Hepatocyte (in vitro differentiated cells): ENCODE results near the gene JARID2. TPM values are rescaled to one million over a fixed set of nuclear protein-coding genes. Genes with fewer than 3 reads are reported as not detected.
A peak's percentile ranks its signal among the peaks of the same experiment; 100 is the strongest.

Experiments used
- DNase-seq: peaks from one replicate; pipeline ENCODE4 v3.0.0-alpha.2; 2016; ENCODE audit warnings: low spot score
- H2AFZ ChIP-seq: fragments of 200-600 bp; sonication (generic); 2 replicates; pipeline ENCODE4 v1.6.0; 2016; ENCODE audit warnings: antibody characterized with exemption, mild to moderate bottlenecking
- H3K27ac ChIP-seq: fragments of 200-600 bp; sonication (generic); 2 replicates; pipeline ENCODE4 v1.5.1; 2016; ENCODE audit warnings: mild to moderate bottlenecking
- H3K27me3 ChIP-seq: fragments of 200-600 bp; sonication (generic); 2 replicates; pipeline ENCODE4 v1.6.1; 2016
- H3K36me3 ChIP-seq: fragments of 200-600 bp; sonication (generic); replicated peaks from 2 replicates; pipeline ENCODE4 v1.5.1; 2016; ENCODE audit warnings: low read depth; ENCODE audit not compliant: insufficient read depth
- H3K4me1 ChIP-seq: fragments of 200-600 bp; sonication (generic); 2 replicates; pipeline ENCODE4 v1.5.1; 2016; ENCODE audit warnings: mild to moderate bottlenecking, moderate library complexity; ENCODE audit not compliant: insufficient read depth
- H3K4me2 ChIP-seq: fragments of 200-600 bp; sonication (generic); 2 replicates; pipeline ENCODE4 v1.6.0; 2016
- H3K4me3 ChIP-seq: fragments of 200-600 bp; sonication (generic); 2 replicates; pipeline ENCODE4 v1.5.1; 2016; ENCODE audit warnings: mild to moderate bottlenecking
- H3K79me2 ChIP-seq: fragments of 200-600 bp; sonication (generic); 2 replicates; pipeline ENCODE4 v1.6.0; 2017; ENCODE audit warnings: mild to moderate bottlenecking
- H3K9me2 ChIP-seq: fragments of 200-600 bp; sonication (generic); replicated peaks from 2 replicates; pipeline ENCODE4 v1.6.0; 2017; ENCODE audit warnings: mild to moderate bottlenecking; ENCODE audit not compliant: insufficient read depth
- H3K9me3 ChIP-seq: fragments of 200-600 bp; sonication (generic); 2 replicates; pipeline ENCODE4 v1.5.1; 2016; ENCODE audit warnings: low read depth, mild to moderate bottlenecking
- H4K20me1 ChIP-seq: fragments of 200-600 bp; sonication (generic); 2 replicates; pipeline ENCODE4 v1.6.0; 2016; ENCODE audit warnings: mild to moderate bottlenecking; ENCODE audit not compliant: insufficient read depth, poor library complexity, severe bottlenecking
- CTCF ChIP-seq: fragments of 200-600 bp; sonication (generic); IDR thresholded peaks from 2 replicates; pipeline ENCODE4 v1.5.1; 2016; ENCODE audit warnings: antibody characterized with exemption, mild to moderate bottlenecking; ENCODE audit not compliant: poor library complexity
- EZH2 ChIP-seq: fragments of 200-600 bp; sonication (generic); IDR thresholded peaks from 2 replicates; pipeline ENCODE4 v1.6.1; 2016; ENCODE audit warnings: antibody characterized with exemption, mild to moderate bottlenecking, borderline replicate concordance
- EZH2phosphoT487 ChIP-seq: fragments of 200-600 bp; sonication (generic); IDR thresholded peaks from one replicate; pipeline ENCODE4 v1.6.1; 2018; ENCODE audit warnings: antibody characterized with exemption, mild to moderate bottlenecking, low read depth, moderate library complexity; ENCODE audit not compliant: unreplicated experiment, severe bottlenecking
- WGBS: methylation state at CpG from one replicate; pipeline ENCODE4 v1.1.6; 2016; ENCODE audit warnings: low lambda C conversion rate; ENCODE audit errors: missing lambda C conversion rate; 5-methylcytosine and 5-hydroxymethylcytosine counted together
- polyA plus RNA-seq: library from polyadenylated mRNA; unstranded; fragments of >200 nt; fragmentation: Nextera tagmentation; extraction: Ambion mirVana; gene quantifications from 2 replicates; pipeline ENCODE4 v1.2.1, GENCODE V29; 2016
- total RNA-seq: library from RNA; depleted of rRNA; stranded (reverse); fragments of >200 nt; gene quantifications from 2 replicates; pipeline ENCODE4 v1.2.3, GENCODE V29; 2014

JARID2 gene
- total and polyA plus RNA-seq, 2 experiments from 2014 or later, result 4.6 to 11.6 TPM

- WGBS, result 87% methylated on average over 3 of the region's 3 CpGs
Measured at GRCh38 chr6:15319677-15320076, 73.8 kb downstream of the JARID2 start.

GRCh38 chr6:15320693-15321092, 74.8 kb downstream of the JARID2 start:
- Histone ChIP-seq H3K4me3 (no peak overlapping the region), H3K27ac (no peak overlapping the region), H3K36me3 (no peaks in the 10 kb centered on the region), H3K79me2 (peaks cover 95% of the 10 kb centered on the region), H3K9me3 (no peaks in the 10 kb centered on the region), H3K9me2 (no peaks in the 10 kb centered on the region), H4K20me1 (peaks cover 15% of the 10 kb centered on the region), H3K27me3 (no peaks in the 10 kb centered on the region), H3K4me1 (peaks cover 18% of the 10 kb centered on the region), H2AFZ (no peak overlapping the region), H3K4me2 (no peak overlapping the region)
- 100% methylated on average over 1 of the region's 1 CpG for WGBS
- no peak for TF ChIP-seq CTCF
- TF ChIP-seq EZH2phosphoT487, result no peak
- no peak for TF ChIP-seq EZH2
- no peak for DNase-seq

More at GRCh38 chr6:15319677-15320076, 73.8 kb downstream of the JARID2 start:
- H2AFZ ChIP-seq, result no peak overlapping the region
- no peak for DNase-seq
- H3K9me2 ChIP-seq, result no peaks in the 10 kb centered on the region
- no peak overlapping the region for H3K4me3 ChIP-seq
- no peaks in the 10 kb centered on the region for H3K36me3 ChIP-seq
- no peaks in the 10 kb centered on the region for H3K9me3 ChIP-seq
- TF ChIP-seq EZH2phosphoT487 (no peak), EZH2 (no peak), CTCF (no peak)
- H3K4me2 ChIP-seq, result no peak overlapping the region
- H4K20me1 ChIP-seq, result peaks cover 15% of the 10 kb centered on the region
- peaks cover 14% of the 10 kb centered on the region for H3K4me1 ChIP-seq
- peaks cover 95% of the 10 kb centered on the region for H3K79me2 ChIP-seq
- H3K27ac ChIP-seq, result no peak overlapping the region
- no peaks in the 10 kb centered on the region for H3K27me3 ChIP-seq

- 95% methylated on average over 1 of the region's 1 CpG for WGBS
- peaks cover 18% of the 10 kb centered on the region for H3K4me1 ChIP-seq
- no peak overlapping the region for H2AFZ ChIP-seq
- H3K4me3 ChIP-seq, result no peak overlapping the region
- TF ChIP-seq CTCF, result no peak
- no peak for TF ChIP-seq EZH2
- no peak for TF ChIP-seq EZH2phosphoT487
- H3K9me3 ChIP-seq, result no peaks in the 10 kb centered on the region
- H3K9me2 ChIP-seq, result no peaks in the 10 kb centered on the region
- peak overlapping the region; percentile 86 for H3K27ac ChIP-seq
- no peak for DNase-seq
- H3K4me2 ChIP-seq, result no peak overlapping the region
- H3K27me3 ChIP-seq, result no peaks in the 10 kb centered on the region
- H3K79me2 ChIP-seq, result peaks cover 95% of the 10 kb centered on the region
- H4K20me1 ChIP-seq, result peaks cover 8% of the 10 kb centered on the region
- H3K36me3 ChIP-seq, result no peaks in the 10 kb centered on the region
Measured at GRCh38 chr6:15322184-15322583, 76.3 kb downstream of the JARID2 start.
